Prostate gland (tissue), 2 donors: ENCODE measurements around the gene POLE.

Source experiments
- CTCF ChIP-seq, 4 experiments: fragments of 200-600 bp in 2 of 4; fragments of 450-650 bp in 2 of 4; sonication (generic) in 2 of 4; IDR thresholded peaks; 1 replicate in 3 of 4; 2 replicates in 1 of 4; pipeline ENCODE4 v1.5.1; 2016 to 2019; ENCODE audit warnings: antibody characterized with exemption in 4 of 4, mild to moderate bottlenecking in 2 of 4, moderate library complexity in 2 of 4
- POLR2A ChIP-seq: fragments of 450-650 bp; IDR thresholded peaks from one replicate; pipeline ENCODE4 v1.6.1; 2016; ENCODE audit warnings: antibody characterized with exemption, mild to moderate bottlenecking
- POLR2AphosphoS5 ChIP-seq: sonication (generic); formaldehyde crosslinking; IDR thresholded peaks from one replicate; pipeline ENCODE4 v1.6.1; 2017; ENCODE audit warnings: antibody characterized with exemption

GRCh38 chr12:132610051-132610759 lies 76.9 kb downstream of the POLE start, which contains the start of gene LRCOL1:
- TF ChIP-seq CTCF (IDR thresholded peaks at IDR 0.05) (no peak), POLR2AphosphoS5 (no peak), POLR2A (no peak)
